Gastrocnemius medialis (tissue), 4 donors: ENCODE results near the gene MBNL2. TPM values are rescaled to one million over a fixed set of nuclear protein-coding genes. Genes with fewer than 3 reads are reported as not detected.

Experiments
- ATAC-seq, 2 donors: fragments of 150-250 bp; one replicate each; pipeline ENCODE4 v1.9.1; 2016
- DNase-seq, 2 donors: peaks; one replicate each; pipeline ENCODE4 v3.0.0-alpha.2; 2019
- H3K27ac ChIP-seq, 4 donors: fragments of 200-600 bp; sonication (generic); 1 replicate in 1 of 4; 2 replicates in 3 of 4; pipeline ENCODE4 v1.5.1; 2016 to 2018; ENCODE audit warnings: mild to moderate bottlenecking in 2 of 4, moderate library complexity in 1 of 4
- H3K27me3 ChIP-seq, 3 donors: fragments of 200-600 bp; sonication (generic) in 2 of 3; 1 replicate in 1 of 3; 2 replicates in 2 of 3; pipeline versions ENCODE4 v1.5.1 to v1.6.0; 2016 to 2019; ENCODE audit warnings: mild to moderate bottlenecking in 1 of 3, moderate library complexity in 1 of 3
- H3K36me3 ChIP-seq, 2 donors: fragments of 200-600 bp; sonication (generic) in 1 of 2; one replicate each; pipeline ENCODE4 v1.5.1; 2017 to 2018
- H3K4me1 ChIP-seq, 2 donors: fragments of 200-600 bp; sonication (generic) in 1 of 2; one replicate each; pipeline ENCODE4 v1.5.1; 2016 to 2017; ENCODE audit warnings: mild to moderate bottlenecking in 2 of 2
- H3K4me3 ChIP-seq, 4 donors: fragments of 200-600 bp; sonication (generic) in 3 of 4; 1 replicate in 1 of 4; 2 replicates in 3 of 4; pipeline ENCODE4 v1.5.1; 2016 to 2019; ENCODE audit warnings: mild to moderate bottlenecking in 2 of 4
- H3K9me3 ChIP-seq, 3 donors: fragments of 200-600 bp; sonication (generic) in 2 of 3; 1 replicate in 1 of 3; 2 replicates in 2 of 3; pipeline ENCODE4 v1.5.1; 2016 to 2019
- CTCF ChIP-seq, 5 experiments: fragments of 450-650 bp in 3 of 5; fragments of 200-600 bp in 2 of 5; sonication (generic) in 2 of 5; IDR thresholded peaks in 4 of 5; conservative IDR thresholded peaks in 1 of 5; 1 replicate in 4 of 5; 2 replicates in 1 of 5; pipeline ENCODE4 v1.5.1; 2016 to 2019; ENCODE audit warnings: antibody characterized with exemption in 5 of 5, mild to moderate bottlenecking in 3 of 5, moderate library complexity in 3 of 5
- POLR2A ChIP-seq, 2 donors: fragments of 450-650 bp; IDR thresholded peaks; one replicate each; pipeline ENCODE4 v1.6.1; 2017; ENCODE audit warnings: antibody characterized with exemption in 2 of 2, mild to moderate bottlenecking in 2 of 2, moderate library complexity in 2 of 2
- in situ Hi-C, 4 donors: fragments of 200-750 bp; cut with MboI; loops; one replicate each; pipeline versions ENCODE4 v1.15.0 to v1.8.0; 2017; ENCODE audit warnings: low sequenced_read_pairs in 4 of 4
- intact Hi-C: fragments of 100-400 bp; cut with DNase I; formaldehyde crosslinking; loops from one replicate; pipeline ENCODE4 v1.15.1; 2023; ENCODE audit warnings: low total_unique reads
- total RNA-seq, 4 donors: library from RNA; depleted of rRNA; stranded (reverse); fragments of >200 nt; gene quantifications; one replicate each; pipeline versions ENCODE4 v1.1.0 to v1.2.3, GENCODE V29; 2016

Gene MBNL2
- total RNA-seq, 4 donors from 2014 or later: 47.9 to 92.0 (median 71.3) TPM

GRCh38 chr13:97219226-97219625, 2.9 kb upstream of the MBNL2 start:
- ATAC-seq: no peak
- in situ Hi-C loops: loop anchor here (10.0 kb wide), 3 partner anchors 94 to 136 kb away; no protein-coding TSS in a partner anchor

DNA sequence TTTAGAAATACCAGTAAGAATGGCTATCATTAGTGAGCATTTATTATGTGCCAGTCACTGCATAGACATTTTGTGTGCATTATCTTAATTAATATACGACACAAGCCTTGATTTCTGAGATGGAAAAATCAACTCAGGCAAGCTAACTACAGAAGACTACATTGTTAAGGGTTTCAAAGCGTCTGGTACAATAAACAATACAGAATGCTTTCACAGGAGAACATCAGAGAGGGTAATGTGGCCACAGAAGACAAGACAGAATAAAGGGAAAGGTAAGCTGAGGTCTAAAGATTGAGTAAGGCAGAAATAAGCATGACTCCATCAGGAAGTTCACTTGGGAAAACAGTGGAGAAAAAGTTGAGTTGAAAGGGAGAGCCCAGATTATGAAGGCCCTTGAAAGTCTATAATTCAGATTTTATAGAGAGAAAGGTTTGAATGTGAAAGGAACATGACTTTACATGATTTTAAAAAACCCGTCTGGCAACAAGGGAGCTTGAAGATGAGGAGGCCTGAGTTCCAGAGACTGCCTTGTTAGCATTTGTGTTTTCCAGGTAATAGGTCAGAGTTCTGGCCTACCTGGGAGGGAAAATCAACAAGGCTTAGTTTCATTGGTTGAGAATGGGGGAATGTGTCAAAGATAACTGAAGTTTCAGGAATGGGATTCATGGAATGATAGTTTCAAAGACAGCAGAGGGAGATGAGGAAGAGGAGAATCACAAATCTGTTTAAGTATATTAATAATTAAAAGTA, 1.8 kb upstream of the MBNL2 start:
- Histone ChIP-seq H3K27ac (no peak overlapping the region), H3K4me3 (no peak overlapping the region), H3K4me1 (peaks cover 10 to 14% of the 10 kb centered on the region in 2 donors), H3K9me3 (no peaks in the 10 kb centered on the region), H3K36me3 (no peaks in the 10 kb centered on the region), H3K27me3 (no peaks in the 10 kb centered on the region)
- intact Hi-C loops: loop anchor here (5.0 to 10.0 kb wide), 2 partner anchors 137 to 754 kb away; no protein-coding TSS in a partner anchor
- TF ChIP-seq CTCF (IDR thresholded peaks at IDR 0.05 in 4 of 5, conservative IDR thresholded peaks at IDR 0.05 in 1 of 5): no peak
- TF ChIP-seq POLR2A (IDR thresholded peaks at IDR 0.05): no peak
- ATAC-seq (no peak), DNase-seq (no peak)
- in situ Hi-C loops: loop anchor here in 1 of 4 donors (5.0 kb wide), 1 partner anchor 122 kb away; no protein-coding TSS in a partner anchor

More at GRCh38 chr13:97219226-97219625, 2.9 kb upstream of the MBNL2 start:
- no peak for TF ChIP-seq POLR2A (IDR thresholded peaks at IDR 0.05)
- no peak overlapping the region for H3K27ac ChIP-seq
- H3K9me3 ChIP-seq: no peaks in the 10 kb centered on the region
- no peaks in the 10 kb centered on the region for H3K27me3 ChIP-seq
- H3K36me3 ChIP-seq: no peaks in the 10 kb centered on the region
- intact Hi-C loops: no loop called here
- H3K4me1 ChIP-seq: peaks cover 3 to 7% of the 10 kb centered on the region in 2 donors
- no peak overlapping the region for H3K4me3 ChIP-seq
- no peak for DNase-seq

DNA sequence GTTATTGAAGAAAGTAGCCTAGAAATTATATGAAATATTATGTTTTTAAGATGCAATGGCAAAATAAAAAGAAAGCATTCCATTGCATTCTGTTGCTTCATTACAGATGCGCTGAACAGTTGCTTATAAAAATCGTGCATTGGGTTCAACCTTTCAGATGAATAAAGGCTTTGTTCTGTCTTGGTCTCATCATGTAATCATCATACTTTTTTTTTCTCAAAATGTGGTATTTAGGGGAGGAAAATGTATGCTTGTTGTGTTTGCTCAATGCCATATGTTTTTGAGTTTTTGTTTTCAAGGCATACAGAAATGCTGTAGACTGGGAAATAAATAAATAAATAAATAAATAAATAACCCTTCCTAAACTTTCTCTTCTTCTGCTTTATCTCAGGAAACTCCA, 1.1 kb upstream of the MBNL2 start:
- Histone ChIP-seq H3K27ac (peak overlapping the region in 2 of 4 donors; percentile 89 to 93), H3K27me3 (no peaks in the 10 kb centered on the region), H3K36me3 (no peaks in the 10 kb centered on the region), H3K4me1 (peaks cover 17 to 21% of the 10 kb centered on the region in 2 donors), H3K4me3 (no peak overlapping the region), H3K9me3 (no peaks in the 10 kb centered on the region)
- ATAC-seq: no peak
- in situ Hi-C loops (loop anchor here in 1 of 4 donors (5.0 kb wide), 1 partner anchor 121 kb away; no protein-coding TSS in a partner anchor), intact Hi-C loops (loop anchor here (5.0 to 10.0 kb wide), 2 partner anchors 136 to 754 kb away; no protein-coding TSS in a partner anchor)
- DNase-seq: no peak
- TF ChIP-seq CTCF (IDR thresholded peaks at IDR 0.05 in 4 of 5, conservative IDR thresholded peaks at IDR 0.05 in 1 of 5) (no peak), POLR2A (IDR thresholded peaks at IDR 0.05) (no peak)

- Histone ChIP-seq H3K36me3 (no peaks in the 10 kb centered on the region), H3K9me3 (no peaks in the 10 kb centered on the region), H3K27me3 (no peaks in the 10 kb centered on the region), H3K4me1 (peaks cover 21 to 26% of the 10 kb centered on the region in 2 donors), H3K4me3 (peak overlapping the region in 3 of 4 donors; percentile 62 to 83 (median 74)), H3K27ac (peak overlapping the region; percentile 89 to 93 (median 91))
- TF ChIP-seq CTCF (IDR thresholded peaks at IDR 0.05 in 4 of 5, conservative IDR thresholded peaks at IDR 0.05 in 1 of 5) (no peak), POLR2A (IDR thresholded peaks at IDR 0.05) (no peak)
- ATAC-seq: no peak
- in situ Hi-C loops (loop anchor here in 1 of 4 donors (5.0 kb wide), 1 partner anchor 121 kb away; no protein-coding TSS in a partner anchor), intact Hi-C loops (loop anchor here (5.0 to 10.0 kb wide), 2 partner anchors 136 to 753 kb away; no protein-coding TSS in a partner anchor)
- DNase-seq: no peak
These were observed 667 bp upstream of the MBNL2 start for GRCh38 chr13:97221466-97221865.
